PFSK-1 (cell line): ENCODE measurements around the gene SERTAD4.

Source experiments
- FOXP2 ChIP-seq: optimal IDR thresholded peaks from 2 replicates; pipeline ENCODE3; 2011; ENCODE audit warnings: borderline replicate concordance, control low read depth, inconsistent platforms; ENCODE audit not compliant: insufficient read depth; ENCODE audit errors: extremely low read length, extremely low read depth
- POLR2AphosphoS5 ChIP-seq: IDR thresholded peaks from 2 replicates; pipeline ENCODE4 v1.6.1; 2012; ENCODE audit warnings: low read depth, mild to moderate bottlenecking, control low read depth, low read length, moderate library complexity
- SIN3A ChIP-seq: IDR thresholded peaks from 2 replicates; pipeline ENCODE4 v1.6.1; 2012; ENCODE audit warnings: mild to moderate bottlenecking, low read length, moderate library complexity, borderline replicate concordance; ENCODE audit not compliant: insufficient read depth
- TAF1 ChIP-seq: IDR thresholded peaks from 2 replicates; pipeline ENCODE4 v1.6.1; 2012; ENCODE audit warnings: low read length, control low read depth, borderline replicate concordance; ENCODE audit not compliant: insufficient read depth
- TF ChIP-seq, protein P1 (sequence below), 2 experiments: IDR thresholded peaks; 2 replicates each; pipeline versions ENCODE4 v1.6.1 to v1.8.0; 2011 to 2012; ENCODE audit warnings: low read depth in 2 of 2, low read length in 2 of 2, control low read depth in 1 of 2, inconsistent platforms in 1 of 2, mild to moderate bottlenecking in 1 of 2, moderate library complexity in 1 of 2; ENCODE audit not compliant: insufficient read depth in 1 of 2

The SERTAD4 gene

DNA sequence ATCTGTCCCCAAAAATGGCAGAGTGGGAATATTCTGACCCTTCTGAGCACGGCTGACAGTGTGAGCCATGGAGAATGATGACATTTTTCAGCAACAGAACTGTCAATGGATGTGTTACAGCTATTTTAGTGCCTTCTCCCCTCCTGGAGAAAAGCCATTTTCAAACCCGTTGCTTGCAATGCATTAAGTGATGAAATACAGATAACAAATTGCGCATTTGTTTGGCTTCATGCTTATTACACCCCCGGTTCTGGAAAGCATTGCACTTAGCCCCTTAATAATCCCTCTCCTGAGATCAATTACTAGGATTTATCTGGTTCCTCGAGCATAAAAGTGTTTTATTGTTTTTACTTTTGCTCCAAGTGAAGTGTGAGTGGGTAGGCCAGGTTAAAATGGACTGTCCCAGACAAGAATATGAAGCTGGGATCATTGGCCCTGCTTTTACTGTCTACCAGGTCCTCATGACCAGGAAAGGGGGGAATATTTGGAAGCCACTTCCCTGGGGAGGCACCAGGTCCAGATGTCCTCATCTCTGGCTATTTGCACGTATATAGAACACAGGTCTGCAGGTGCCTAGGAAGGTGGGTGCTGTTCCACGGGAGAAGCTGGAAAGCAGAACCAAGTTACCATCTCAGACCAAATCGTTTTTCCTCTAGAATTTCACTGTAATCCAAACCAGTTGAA, 58.6 kb downstream of the SERTAD4 start:
- no peak for TF ChIP-seq SIN3A
- TF ChIP-seq POLR2AphosphoS5: no peak
- TF ChIP-seq, protein P1, sequence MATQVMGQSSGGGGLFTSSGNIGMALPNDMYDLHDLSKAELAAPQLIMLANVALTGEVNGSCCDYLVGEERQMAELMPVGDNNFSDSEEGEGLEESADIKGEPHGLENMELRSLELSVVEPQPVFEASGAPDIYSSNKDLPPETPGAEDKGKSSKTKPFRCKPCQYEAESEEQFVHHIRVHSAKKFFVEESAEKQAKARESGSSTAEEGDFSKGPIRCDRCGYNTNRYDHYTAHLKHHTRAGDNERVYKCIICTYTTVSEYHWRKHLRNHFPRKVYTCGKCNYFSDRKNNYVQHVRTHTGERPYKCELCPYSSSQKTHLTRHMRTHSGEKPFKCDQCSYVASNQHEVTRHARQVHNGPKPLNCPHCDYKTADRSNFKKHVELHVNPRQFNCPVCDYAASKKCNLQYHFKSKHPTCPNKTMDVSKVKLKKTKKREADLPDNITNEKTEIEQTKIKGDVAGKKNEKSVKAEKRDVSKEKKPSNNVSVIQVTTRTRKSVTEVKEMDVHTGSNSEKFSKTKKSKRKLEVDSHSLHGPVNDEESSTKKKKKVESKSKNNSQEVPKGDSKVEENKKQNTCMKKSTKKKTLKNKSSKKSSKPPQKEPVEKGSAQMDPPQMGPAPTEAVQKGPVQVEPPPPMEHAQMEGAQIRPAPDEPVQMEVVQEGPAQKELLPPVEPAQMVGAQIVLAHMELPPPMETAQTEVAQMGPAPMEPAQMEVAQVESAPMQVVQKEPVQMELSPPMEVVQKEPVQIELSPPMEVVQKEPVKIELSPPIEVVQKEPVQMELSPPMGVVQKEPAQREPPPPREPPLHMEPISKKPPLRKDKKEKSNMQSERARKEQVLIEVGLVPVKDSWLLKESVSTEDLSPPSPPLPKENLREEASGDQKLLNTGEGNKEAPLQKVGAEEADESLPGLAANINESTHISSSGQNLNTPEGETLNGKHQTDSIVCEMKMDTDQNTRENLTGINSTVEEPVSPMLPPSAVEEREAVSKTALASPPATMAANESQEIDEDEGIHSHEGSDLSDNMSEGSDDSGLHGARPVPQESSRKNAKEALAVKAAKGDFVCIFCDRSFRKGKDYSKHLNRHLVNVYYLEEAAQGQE (IDR thresholded peaks at IDR 0.05; ENCODE audit: insufficient read depth in 1 of 2, low read depth in 2 of 2, low read length in 2 of 2): no peak
- no peak for TF ChIP-seq FOXP2
- TF ChIP-seq TAF1: no peak

DNA sequence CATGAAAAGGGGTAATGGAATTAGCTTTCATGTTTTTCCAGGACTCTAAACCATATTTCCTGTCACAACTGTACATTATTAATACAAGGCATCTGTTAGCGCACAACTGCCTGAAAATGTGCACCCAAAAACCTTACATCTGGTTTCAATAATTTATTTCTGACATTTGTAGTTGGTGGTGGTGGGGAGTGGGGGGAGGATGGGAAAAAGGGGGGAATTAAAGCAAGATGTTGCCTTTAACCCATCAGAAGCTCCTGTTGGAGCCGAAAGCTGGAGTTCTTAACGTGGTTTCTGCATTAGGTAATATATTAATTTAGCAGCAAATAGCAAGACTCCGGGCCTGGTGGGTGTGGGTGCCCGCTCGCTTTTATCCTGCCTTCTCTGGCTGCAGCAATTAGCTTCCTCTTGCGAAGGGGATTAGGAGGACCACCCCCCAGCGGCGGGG, 59.2 kb downstream of the SERTAD4 start:
- TF ChIP-seq POLR2AphosphoS5: no peak
- TF ChIP-seq TAF1: no peak
- TF ChIP-seq, protein P1 (IDR thresholded peaks at IDR 0.05; ENCODE audit: insufficient read depth in 1 of 2, low read depth in 2 of 2, low read length in 2 of 2): no peak
- no peak for TF ChIP-seq SIN3A
- no peak for TF ChIP-seq FOXP2

DNA sequence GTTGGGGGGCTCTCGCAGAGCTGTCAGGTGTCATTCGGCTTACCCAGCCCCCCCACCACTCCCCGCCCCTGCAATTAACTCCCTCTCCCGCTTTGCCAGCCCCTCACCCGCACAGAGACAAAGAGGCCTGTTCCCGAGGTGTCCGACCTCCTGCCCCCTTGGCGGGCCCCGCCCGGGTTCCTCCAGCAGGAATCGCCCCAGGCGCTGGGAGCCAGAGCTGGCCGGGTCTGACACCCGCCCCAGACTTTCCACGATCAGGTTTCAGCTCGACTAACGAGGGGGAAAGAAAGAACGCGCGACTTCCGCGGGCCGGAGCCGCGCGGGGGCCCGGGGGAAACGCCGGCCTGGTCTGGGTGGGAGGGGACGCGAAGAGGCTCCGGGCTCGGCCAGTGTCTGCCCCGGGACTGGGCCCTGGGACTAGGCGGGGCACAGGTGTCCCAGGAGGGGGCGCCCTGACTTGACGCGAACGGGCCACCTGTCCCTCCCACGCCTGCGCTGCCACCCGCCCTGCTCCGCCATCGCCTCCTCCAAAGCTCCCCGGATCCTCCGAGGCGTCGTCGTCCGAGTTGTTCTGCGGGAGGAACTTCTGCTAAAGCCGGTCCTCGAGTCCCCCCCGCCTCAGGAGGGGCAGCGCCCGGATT, 59.8 kb downstream of the SERTAD4 start:
- no peak for TF ChIP-seq TAF1
- no peak for TF ChIP-seq SIN3A
- no peak for TF ChIP-seq FOXP2
- no peak for TF ChIP-seq POLR2AphosphoS5
- TF ChIP-seq, protein P1 (IDR thresholded peaks at IDR 0.05; ENCODE audit: insufficient read depth in 1 of 2, low read depth in 2 of 2, low read length in 2 of 2): no peak

DNA sequence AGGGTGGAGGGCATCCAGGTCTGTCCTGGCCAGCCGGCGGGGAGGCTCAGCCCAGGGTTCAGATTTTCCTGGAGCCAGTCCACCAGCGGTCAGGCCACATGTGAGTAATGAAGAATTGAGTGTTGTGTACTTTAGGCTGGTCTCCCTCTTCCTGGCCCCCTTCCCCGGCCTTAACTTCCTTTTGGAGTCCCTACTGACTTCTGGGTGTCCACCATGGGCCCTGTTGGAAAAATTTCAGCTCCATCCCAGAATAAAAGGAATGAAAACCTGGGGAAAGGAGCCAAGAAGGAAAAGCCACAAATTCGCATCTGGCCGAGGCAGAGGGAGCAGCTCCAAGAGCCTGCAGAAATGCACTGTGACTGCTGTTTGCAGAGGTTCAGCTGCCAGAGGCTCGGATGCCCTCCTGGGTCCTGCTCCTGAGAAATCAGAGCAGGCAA, 60.6 kb downstream of the SERTAD4 start:
- TF ChIP-seq, protein P1 (IDR thresholded peaks at IDR 0.05; ENCODE audit: insufficient read depth in 1 of 2, low read depth in 2 of 2, low read length in 2 of 2): no peak
- TF ChIP-seq POLR2AphosphoS5 (no peak), FOXP2 (no peak), SIN3A (no peak), TAF1 (no peak)
